G401 (cell line): ENCODE measurements around the gene KCNC2. TPM values are rescaled to one million over a fixed set of nuclear protein-coding genes. Genes with fewer than 3 reads are reported as not detected.

Experiments used
- DNase-seq: peaks from one replicate; pipeline ENCODE4 v3.0.0-alpha.2; 2015; ENCODE audit warnings: low spot score
- in situ Hi-C: cut with HindIII; loops from 2 replicates; pipeline ENCODE4 v1.10.0; 2016; ENCODE audit warnings: low sequenced_read_pairs, mixed read lengths
- total RNA-seq: library from RNA; depleted of rRNA; stranded (reverse); fragments of >200 nt; shearing (Covaris generic); gene quantifications from 2 replicates; pipeline ENCODE4 v1.2.3, GENCODE V29; 2014

Gene KCNC2
- total RNA-seq, 1 experiment from 2014 or later = not detected

GRCh38 chr12:75172611-75173010 is 37.0 kb downstream of the KCNC2 start:
- no peak for DNase-seq
- in situ Hi-C loops = no loop called here

- in situ Hi-C loops = no loop called here
- no peak for DNase-seq
These were observed 38.9 kb downstream of the KCNC2 start for GRCh38 chr12:75170640-75171185.

GRCh38 chr12:75162845-75163244 is 46.8 kb downstream of the KCNC2 start:
- in situ Hi-C loops = no loop called here
- no peak for DNase-seq

GRCh38 chr12:75161488-75161887 is 48.2 kb downstream of the KCNC2 start:
- DNase-seq = no peak
- in situ Hi-C loops = no loop called here

GRCh38 chr12:75157385-75157784 is 52.3 kb downstream of the KCNC2 start:
- in situ Hi-C loops = no loop called here
- DNase-seq = no peak

- in situ Hi-C loops = no loop called here
- no peak for DNase-seq
These were observed 53.7 kb downstream of the KCNC2 start for GRCh38 chr12:75155962-75156361.

- in situ Hi-C loops = no loop called here
- no peak for DNase-seq
These were observed 55.3 kb downstream of the KCNC2 start for GRCh38 chr12:75154388-75154787.

GRCh38 chr12:75139196-75139595 is 70.4 kb downstream of the KCNC2 start:
- in situ Hi-C loops = no loop called here

GRCh38 chr12:75137896-75138295 is 71.7 kb downstream of the KCNC2 start:
- in situ Hi-C loops = no loop called here
- DNase-seq = no peak

More at GRCh38 chr12:75139196-75139595, 70.4 kb downstream of the KCNC2 start:
- DNase-seq = no peak

- peak; percentile 74 for DNase-seq
- in situ Hi-C loops = no loop called here
These were observed 74.6 kb downstream of the KCNC2 start for GRCh38 chr12:75135026-75135425.

- no peak for DNase-seq
- in situ Hi-C loops = no loop called here
These were observed 78.8 kb downstream of the KCNC2 start for GRCh38 chr12:75130811-75131210.

- DNase-seq = no peak
- in situ Hi-C loops = no loop called here
These were observed 80.4 kb downstream of the KCNC2 start for GRCh38 chr12:75129275-75129674.

- in situ Hi-C loops = no loop called here
- DNase-seq = no peak
These were observed 88.5 kb downstream of the KCNC2 start for GRCh38 chr12:75121036-75121705.

GRCh38 chr12:75120311-75120711 is 89.3 kb downstream of the KCNC2 start:
- in situ Hi-C loops = no loop called here
- no peak for DNase-seq

- DNase-seq = no peak
- in situ Hi-C loops = no loop called here
These were observed 92.9 kb downstream of the KCNC2 start for GRCh38 chr12:75116646-75117198.

GRCh38 chr12:75115748-75116147 is 93.9 kb downstream of the KCNC2 start:
- DNase-seq = no peak
- in situ Hi-C loops = no loop called here

- in situ Hi-C loops = no loop called here
- no peak for DNase-seq
These were observed 105.8 kb downstream of the KCNC2 start for GRCh38 chr12:75103822-75104221.

- DNase-seq = no peak
- in situ Hi-C loops = no loop called here
These were observed 107.9 kb downstream of the KCNC2 start for GRCh38 chr12:75101781-75102180.

GRCh38 chr12:75099210-75099609 is 110.4 kb downstream of the KCNC2 start:
- DNase-seq = no peak
- in situ Hi-C loops = no loop called here

- no peak for DNase-seq
- in situ Hi-C loops = no loop called here
These were observed 112.6 kb downstream of the KCNC2 start for GRCh38 chr12:75097003-75097402.

- in situ Hi-C loops = no loop called here
- peak; percentile 66 for DNase-seq
These were observed 122.0 kb downstream of the KCNC2 start for GRCh38 chr12:75087654-75088053.
